CD4-positive, alpha-beta T cell treated with Interleukin-6 for 4 hours (primary cell): Measurements from ENCODE around the gene CKAP5.

Experiments used
- DNase-seq: peaks from one replicate; pipeline ENCODE4 v3.0.0-alpha.2; 2020; ENCODE audit warnings: mixed read lengths

CKAP5 gene

DNA sequence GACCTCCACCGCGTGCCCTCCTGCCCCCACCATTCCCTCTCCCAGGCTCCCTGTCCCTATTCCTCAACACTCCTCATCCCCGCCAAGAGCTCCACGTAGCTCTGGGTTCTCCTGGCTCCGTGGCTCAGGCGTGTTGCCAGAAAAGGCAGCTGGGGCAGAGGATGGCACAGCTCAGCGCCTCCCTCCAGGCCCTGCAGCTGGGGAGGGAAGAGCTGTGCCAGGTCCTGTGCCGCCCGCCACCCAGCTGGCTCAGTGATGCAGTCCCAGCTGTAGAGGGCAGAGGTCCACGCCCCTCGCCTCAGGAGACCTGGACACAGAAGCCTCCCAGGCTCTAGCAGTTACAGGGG, 149.9 kb downstream of the CKAP5 start:
- DNase-seq: no peak

DNA sequence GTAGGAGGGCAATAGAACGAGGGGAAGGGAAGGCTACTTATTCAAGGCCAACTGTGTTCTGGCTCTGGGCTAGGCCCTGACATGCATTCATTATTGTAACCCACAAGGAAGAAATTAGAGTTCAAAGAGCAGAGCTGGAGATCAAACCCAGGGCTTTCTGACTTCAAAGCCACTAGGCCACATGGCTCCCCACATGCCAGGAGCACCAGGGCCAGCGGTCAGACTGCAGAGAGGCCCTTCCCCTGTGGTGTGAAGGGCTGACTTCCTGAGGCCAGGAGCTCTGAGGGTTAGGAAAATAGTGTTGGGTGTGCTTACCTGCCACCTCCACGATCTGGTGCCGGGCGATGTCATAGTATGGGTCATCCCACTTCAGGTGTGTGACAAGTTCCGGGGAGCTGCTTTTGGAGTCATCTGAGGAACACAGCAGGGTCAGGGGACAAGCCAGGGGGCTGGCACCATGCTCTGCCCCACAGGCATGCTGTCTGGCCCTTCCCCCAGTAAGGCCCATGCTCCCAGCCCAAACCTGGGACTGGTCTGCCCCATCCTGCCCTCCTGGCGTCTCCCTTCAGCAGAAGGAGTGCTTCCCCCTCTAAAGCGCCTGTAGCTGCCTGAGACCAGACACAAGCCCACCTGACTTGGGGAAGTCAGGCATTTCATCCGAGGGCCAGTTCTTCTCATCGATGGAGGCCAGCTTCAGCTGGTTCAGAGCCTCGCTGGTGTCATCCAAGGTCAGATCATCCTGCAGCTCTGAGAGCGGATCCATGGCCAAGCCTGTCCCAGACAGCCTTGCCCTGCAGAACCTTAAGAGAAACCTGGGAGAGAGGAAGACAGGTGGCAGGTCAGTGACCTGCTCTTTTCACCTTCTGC, 150.5 kb downstream of the CKAP5 start:
- DNase-seq: no peak

DNA sequence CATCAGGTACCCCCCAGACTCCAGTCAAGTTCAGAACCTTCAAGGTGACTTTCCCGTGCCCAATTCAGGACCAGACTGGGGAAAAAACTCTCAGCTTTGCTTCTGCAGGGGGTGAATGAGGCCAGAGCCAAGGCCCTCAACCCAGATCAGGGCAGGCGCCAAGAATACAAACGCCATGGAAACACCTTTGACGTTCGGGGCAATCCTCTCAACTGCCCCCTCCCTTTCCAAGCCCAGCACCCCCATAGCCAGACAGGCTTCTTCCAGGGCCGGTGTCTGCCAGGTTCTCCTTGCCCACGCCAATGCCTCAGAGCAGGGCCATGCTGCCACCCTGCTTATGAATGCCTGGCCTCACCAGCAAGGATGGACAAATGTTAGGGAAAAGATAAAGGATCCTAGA, 151.5 kb downstream of the CKAP5 start:
- DNase-seq: no peak

DNA sequence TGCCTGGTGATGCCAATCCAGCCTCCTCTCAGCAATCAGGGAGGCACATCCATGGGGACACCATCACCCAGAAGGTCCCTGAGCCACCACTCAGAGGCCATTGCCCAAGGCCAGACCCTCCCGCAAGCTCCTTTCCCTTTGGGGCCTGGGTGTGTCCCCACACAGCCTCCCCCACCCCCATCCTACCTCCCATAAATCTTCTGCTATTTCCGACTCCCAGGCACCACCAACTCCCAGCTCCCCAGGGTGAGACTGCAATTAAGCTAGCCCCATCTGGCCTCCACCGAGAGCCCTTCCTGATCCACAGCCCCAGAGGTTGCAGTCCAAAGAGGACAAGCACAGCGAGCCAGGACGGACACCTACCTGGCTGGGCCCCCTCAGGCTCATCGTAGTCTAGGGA, 152.0 kb downstream of the CKAP5 start:
- DNase-seq: no peak

DNA sequence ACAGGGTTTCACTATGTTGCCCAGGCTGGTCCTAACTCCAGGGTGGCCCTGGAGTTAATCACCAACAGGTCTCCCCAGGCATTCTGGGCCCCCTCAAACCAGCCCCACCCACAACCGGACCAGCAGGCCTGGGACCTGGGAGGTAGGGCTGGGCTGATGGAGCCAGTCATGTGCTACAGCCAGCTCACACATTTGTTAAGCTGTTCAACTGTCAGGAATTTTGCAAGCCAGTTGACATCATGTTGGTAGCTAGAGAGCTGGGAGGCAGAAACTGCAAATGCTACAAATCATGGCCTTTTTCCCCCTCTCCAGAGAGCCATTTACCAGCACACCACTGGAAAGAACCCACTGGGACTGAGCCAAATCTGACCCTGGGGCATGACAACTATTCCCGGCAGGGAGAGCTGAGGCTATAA, 152.5 kb downstream of the CKAP5 start:
- no peak for DNase-seq
